ENCODE results near the gene BCL11A.

Gene BCL11A

GRCh38 chr2:60505240-60505879 lies 48.1 kb downstream of the BCL11A start:
- no peak for TF ChIP-seq ZNF274 (IDR thresholded peaks at IDR 0.05; ENCODE audit: low read depth, low read length)
- no peak overlapping the region for H3K4me3 ChIP-seq (ENCODE audit: low read length)

GRCh38 chr2:60504049-60504448 lies 49.4 kb downstream of the BCL11A start:
- H3K4me3 ChIP-seq (ENCODE audit: low read length), result no peak overlapping the region
- no peak for TF ChIP-seq ZNF274 (IDR thresholded peaks at IDR 0.05; ENCODE audit: low read depth, low read length)

- no peak overlapping the region for H3K4me3 ChIP-seq (ENCODE audit: low read length)
- TF ChIP-seq ZNF274 (IDR thresholded peaks at IDR 0.05; ENCODE audit: low read depth, low read length), result no peak
Observed at GRCh38 chr2:60502144-60502543, 51.3 kb downstream of the BCL11A start.

- TF ChIP-seq ZNF274 (IDR thresholded peaks at IDR 0.05; ENCODE audit: low read depth, low read length), result no peak
- no peak overlapping the region for H3K4me3 ChIP-seq (ENCODE audit: low read length)
Observed at GRCh38 chr2:60500861-60501260, 52.6 kb downstream of the BCL11A start.

- no peak overlapping the region for H3K4me3 ChIP-seq (ENCODE audit: low read length)
- no peak for TF ChIP-seq ZNF274 (IDR thresholded peaks at IDR 0.05; ENCODE audit: low read depth, low read length)
Observed at GRCh38 chr2:60499651-60500265, 53.7 kb downstream of the BCL11A start.

GRCh38 chr2:60498816-60499429 lies 54.5 kb downstream of the BCL11A start:
- no peak overlapping the region for H3K4me3 ChIP-seq (ENCODE audit: low read length)
- TF ChIP-seq ZNF274 (IDR thresholded peaks at IDR 0.05; ENCODE audit: low read depth, low read length), result no peak

- no peak for TF ChIP-seq ZNF274 (IDR thresholded peaks at IDR 0.05; ENCODE audit: low read depth, low read length)
- no peak overlapping the region for H3K4me3 ChIP-seq (ENCODE audit: low read length)
Observed at GRCh38 chr2:60498127-60498815, 55.2 kb downstream of the BCL11A start.

- no peak for TF ChIP-seq ZNF274 (IDR thresholded peaks at IDR 0.05; ENCODE audit: low read depth, low read length)
- H3K4me3 ChIP-seq (ENCODE audit: low read length), result no peak overlapping the region
Observed at GRCh38 chr2:60497500-60497899, 56.0 kb downstream of the BCL11A start.

- TF ChIP-seq ZNF274 (IDR thresholded peaks at IDR 0.05; ENCODE audit: low read depth, low read length), result no peak
- no peak overlapping the region for H3K4me3 ChIP-seq (ENCODE audit: low read length)
Observed at GRCh38 chr2:60496956-60497355, 56.5 kb downstream of the BCL11A start.

GRCh38 chr2:60496475-60496874 lies 57.0 kb downstream of the BCL11A start:
- no peak overlapping the region for H3K4me3 ChIP-seq (ENCODE audit: low read length)
- TF ChIP-seq ZNF274 (IDR thresholded peaks at IDR 0.05; ENCODE audit: low read depth, low read length), result no peak

- no peak for TF ChIP-seq ZNF274 (IDR thresholded peaks at IDR 0.05; ENCODE audit: low read depth, low read length)
- no peak overlapping the region for H3K4me3 ChIP-seq (ENCODE audit: low read length)
Observed at GRCh38 chr2:60495041-60495625, 58.3 kb downstream of the BCL11A start.

- no peak for TF ChIP-seq ZNF274 (IDR thresholded peaks at IDR 0.05; ENCODE audit: low read depth, low read length)
- no peak overlapping the region for H3K4me3 ChIP-seq (ENCODE audit: low read length)
Observed at GRCh38 chr2:60493804-60494387, 59.6 kb downstream of the BCL11A start.

- no peak for TF ChIP-seq ZNF274 (IDR thresholded peaks at IDR 0.05; ENCODE audit: low read depth, low read length)
- no peak overlapping the region for H3K4me3 ChIP-seq (ENCODE audit: low read length)
Observed at GRCh38 chr2:60492548-60492947, 60.9 kb downstream of the BCL11A start.

GRCh38 chr2:60490848-60491247 lies 62.6 kb downstream of the BCL11A start:
- H3K4me3 ChIP-seq (ENCODE audit: low read length), result no peak overlapping the region
- no peak for TF ChIP-seq ZNF274 (IDR thresholded peaks at IDR 0.05; ENCODE audit: low read depth, low read length)

Measured in GM08714 (cell line).